Mesendoderm (in vitro differentiated cells): ENCODE measurements around the gene RAP2B.
A peak's percentile ranks its signal among the peaks of the same experiment; 100 is the strongest.

Source experiments
- DNase-seq: peaks from one replicate; pipeline ENCODE4 v3.0.0; 2013
- H2AK5ac ChIP-seq: 2 replicates; pipeline ENCODE4 v1.6.1; 2013; ENCODE audit warnings: low read length, inconsistent platforms
- H2BK120ac ChIP-seq: 2 replicates; pipeline ENCODE4 v1.6.1; 2013; ENCODE audit warnings: low read depth, mild to moderate bottlenecking, low read length, moderate library complexity, mixed read lengths
- H2BK15ac ChIP-seq: replicated peaks from 2 replicates; pipeline ENCODE4 v1.6.1; 2013; ENCODE audit warnings: low read depth, mild to moderate bottlenecking, moderate library complexity
- H2BK5ac ChIP-seq: 2 replicates; pipeline ENCODE4 v1.6.1; 2013; ENCODE audit warnings: low read length, inconsistent platforms
- H3K18ac ChIP-seq: 2 replicates; pipeline ENCODE4 v1.6.1; 2013; ENCODE audit warnings: mild to moderate bottlenecking, low read length, mixed read lengths
- H3K23ac ChIP-seq: one replicate; pipeline ENCODE4 v1.6.1; 2013; ENCODE audit warnings: low read length
- H3K27ac ChIP-seq: 2 replicates; pipeline ENCODE4 v1.5.1; 2013; ENCODE audit warnings: low read depth, mild to moderate bottlenecking, inconsistent platforms, low read length, moderate library complexity
- H3K27me3 ChIP-seq: 2 replicates; pipeline ENCODE4 v1.6.1; 2013; ENCODE audit warnings: low read length, control low read depth, mild to moderate bottlenecking, inconsistent platforms; ENCODE audit not compliant: insufficient read depth, poor library complexity
- H3K36me3 ChIP-seq: 2 replicates; pipeline ENCODE4 v1.6.1; 2013; ENCODE audit warnings: low read length, inconsistent platforms; ENCODE audit not compliant: control insufficient read depth, insufficient read depth
- H3K4ac ChIP-seq: one replicate; pipeline ENCODE4 v1.6.1; 2013; ENCODE audit warnings: low read depth, mild to moderate bottlenecking, low read length, moderate library complexity
- H3K4me1 ChIP-seq: 2 replicates; pipeline ENCODE4 v1.6.1; 2013; ENCODE audit warnings: low read depth, low read length, inconsistent platforms; ENCODE audit not compliant: control insufficient read depth
- H3K4me2 ChIP-seq: 2 replicates; pipeline ENCODE4 v1.6.1; 2013; ENCODE audit warnings: low read length
- H3K4me3 ChIP-seq: 2 replicates; pipeline ENCODE4 v1.5.1; 2013; ENCODE audit warnings: mild to moderate bottlenecking, low read length
- H3K56ac ChIP-seq: one replicate; pipeline ENCODE4 v1.6.1; 2013; ENCODE audit warnings: low read length
- H3K79me1 ChIP-seq: 2 replicates; pipeline ENCODE4 v1.6.1; 2013; ENCODE audit warnings: low read length, inconsistent platforms
- H3K79me2 ChIP-seq: 2 replicates; pipeline ENCODE4 v1.6.1; 2013; ENCODE audit warnings: mild to moderate bottlenecking, low read length; ENCODE audit not compliant: control insufficient read depth, insufficient read depth
- H3K9ac ChIP-seq: 2 replicates; pipeline ENCODE4 v1.6.1; 2013; ENCODE audit warnings: low read length, inconsistent platforms
- H4K5ac ChIP-seq: one replicate; pipeline ENCODE4 v1.6.1; 2013; ENCODE audit warnings: low read length
- H4K8ac ChIP-seq: one replicate; pipeline ENCODE4 v1.6.1; 2013; ENCODE audit warnings: low read depth, mild to moderate bottlenecking, control low read depth, low read length, moderate library complexity
- WGBS: extraction: QIAGEN DNeasy Blood & Tissue Kit; methylation state at CpG from one replicate; pipeline ENCODE4 v1.1.7; 2013; ENCODE audit warnings: low lambda C conversion rate, missing lambda C conversion rate; ENCODE audit not compliant: insufficient coverage; ENCODE audit errors: extremely low coverage; 5-methylcytosine and 5-hydroxymethylcytosine counted together

Gene RAP2B

GRCh38 chr3:153215497-153215896 is 53.5 kb downstream of the RAP2B start:
- Histone ChIP-seq H3K4me1 (peaks cover 2% of the 10 kb centered on the region), H2BK5ac (no peak overlapping the region), H3K9ac (no peak overlapping the region), H3K23ac (no peak overlapping the region), H3K56ac (no peak overlapping the region), H2AK5ac (no peak overlapping the region), H3K27ac (no peak overlapping the region), H4K5ac (no peak overlapping the region), H3K4me2 (no peak overlapping the region), H3K36me3 (no peaks in the 10 kb centered on the region), H4K8ac (peak overlapping the region; percentile 56), H3K4ac (no peak overlapping the region), H3K4me3 (no peak overlapping the region), H3K27me3 (no peaks in the 10 kb centered on the region), H2BK15ac (no peak overlapping the region), H3K79me2 (no peaks in the 10 kb centered on the region), H3K79me1 (no peaks in the 10 kb centered on the region), H3K18ac (no peak overlapping the region), H2BK120ac (no peak overlapping the region)
- WGBS, result no CpG with 5 or more reads among the region's 1 CpG
- no peak for DNase-seq

- Histone ChIP-seq H2BK120ac (no peak overlapping the region), H4K8ac (no peak overlapping the region), H3K27me3 (no peaks in the 10 kb centered on the region), H3K79me1 (no peaks in the 10 kb centered on the region), H2AK5ac (no peak overlapping the region), H3K4ac (no peak overlapping the region), H4K5ac (no peak overlapping the region), H3K18ac (no peak overlapping the region), H2BK5ac (no peak overlapping the region), H3K4me3 (no peak overlapping the region), H3K4me1 (no peaks in the 10 kb centered on the region), H3K36me3 (no peaks in the 10 kb centered on the region), H3K23ac (no peak overlapping the region), H3K56ac (no peak overlapping the region), H2BK15ac (no peak overlapping the region), H3K79me2 (no peaks in the 10 kb centered on the region), H3K27ac (no peak overlapping the region), H3K9ac (no peak overlapping the region), H3K4me2 (no peak overlapping the region)
- WGBS, result no CpG with 5 or more reads among the region's 5 CpGs
- no peak for DNase-seq
These were observed 53.9 kb downstream of the RAP2B start for GRCh38 chr3:153215966-153216365.

- no peak overlapping the region for H3K9ac ChIP-seq
- H2BK15ac ChIP-seq, result no peak overlapping the region
- H2BK5ac ChIP-seq, result no peak overlapping the region
- no peak overlapping the region for H4K5ac ChIP-seq
- DNase-seq, result no peak
- H3K27ac ChIP-seq, result no peak overlapping the region
- WGBS, result no CpG with 5 or more reads among the region's 2 CpGs
- H3K18ac ChIP-seq, result no peak overlapping the region
- H3K4me2 ChIP-seq, result no peak overlapping the region
- no peak overlapping the region for H3K23ac ChIP-seq
- H3K56ac ChIP-seq, result no peak overlapping the region
- no peak overlapping the region for H2AK5ac ChIP-seq
- no peak overlapping the region for H4K8ac ChIP-seq
- H3K79me2 ChIP-seq, result no peaks in the 10 kb centered on the region
- H3K27me3 ChIP-seq, result no peaks in the 10 kb centered on the region
- H3K79me1 ChIP-seq, result no peaks in the 10 kb centered on the region
- no peak overlapping the region for H3K4ac ChIP-seq
- no peaks in the 10 kb centered on the region for H3K36me3 ChIP-seq
- H2BK120ac ChIP-seq, result no peak overlapping the region
- H3K4me3 ChIP-seq, result no peak overlapping the region
- H3K4me1 ChIP-seq, result peaks cover 2% of the 10 kb centered on the region
These were observed 54.9 kb downstream of the RAP2B start for GRCh38 chr3:153216928-153217327.

- H3K18ac ChIP-seq, result no peak overlapping the region
- no peak overlapping the region for H4K5ac ChIP-seq
- no peak overlapping the region for H2AK5ac ChIP-seq
- H3K27ac ChIP-seq, result no peak overlapping the region
- no peak overlapping the region for H3K23ac ChIP-seq
- H3K4me1 ChIP-seq, result peaks cover 2% of the 10 kb centered on the region
- H4K8ac ChIP-seq, result no peak overlapping the region
- H3K4me2 ChIP-seq, result no peak overlapping the region
- no peaks in the 10 kb centered on the region for H3K79me2 ChIP-seq
- H3K9ac ChIP-seq, result no peak overlapping the region
- H3K4ac ChIP-seq, result no peak overlapping the region
- H2BK5ac ChIP-seq, result no peak overlapping the region
- H3K56ac ChIP-seq, result no peak overlapping the region
- H2BK15ac ChIP-seq, result no peak overlapping the region
- no peak overlapping the region for H2BK120ac ChIP-seq
- H3K27me3 ChIP-seq, result no peaks in the 10 kb centered on the region
- no peaks in the 10 kb centered on the region for H3K79me1 ChIP-seq
- no peak for DNase-seq
- H3K4me3 ChIP-seq, result no peak overlapping the region
- H3K36me3 ChIP-seq, result no peaks in the 10 kb centered on the region
- no CpG with 5 or more reads among the region's 2 CpGs for WGBS
These were observed 57.1 kb downstream of the RAP2B start for GRCh38 chr3:153219146-153219545.
